SK-N-SH (cell line): Measurements from ENCODE around the gene SETX. TPM values are rescaled to one million over a fixed set of nuclear protein-coding genes. Genes with fewer than 3 reads are reported as not detected.

Source experiments
- CTCF ChIA-PET: fragments of 300-600, 350-600 bp; formaldehyde crosslinking; extraction: SDS; loops from one replicate; lab custom pipeline; 2021; lab: Yijun Ruan, JAX
- POLR2A ChIA-PET: fragments of 350-600 bp; sonication (Branson Sonifier 250); formaldehyde crosslinking; extraction: SDS; loops from one replicate; lab custom pipeline; 2020; ENCODE audit warnings: antibody characterized with exemption, inconsistent platforms; lab: Yijun Ruan, JAX
- DNase-seq: peaks from one replicate; pipeline ENCODE4 v3.0.0; 2012
- H2AFZ ChIP-seq: fragments of 200-600 bp; sonication (generic); 2 replicates; pipeline ENCODE4 v1.8.1; 2016; ENCODE audit warnings: antibody characterized with exemption, mild to moderate bottlenecking, low read depth
- H3F3A ChIP-seq: fragments of 200-600 bp; sonication (generic); replicated peaks from 2 replicates; pipeline ENCODE3; 2016; ENCODE audit warnings: antibody characterized with exemption, mild to moderate bottlenecking; ENCODE audit not compliant: insufficient read depth
- H3K27ac ChIP-seq, 2 experiments: fragments of 200-500 bp in 1 of 2; fragments of 200-600 bp in 1 of 2; sonication (Bioruptor generic) in 1 of 2; sonication (generic), shearing (Covaris generic) in 1 of 2; 2 replicates each; pipeline versions ENCODE4 v1.5.1 to v1.6.1; 2014 to 2016; ENCODE audit warnings: low read depth in 2 of 2, inconsistent platforms in 1 of 2, low read length in 1 of 2, mild to moderate bottlenecking in 1 of 2, mixed read lengths in 1 of 2
- H3K27me3 ChIP-seq: fragments of 200-600 bp; sonication (generic), shearing (Covaris generic); 2 replicates; pipeline ENCODE4 v1.6.1; 2016; ENCODE audit warnings: mixed run types; ENCODE audit not compliant: insufficient read depth
- H3K36me3 ChIP-seq, 2 experiments: fragments of 200-500 bp in 1 of 2; fragments of 200-600 bp in 1 of 2; sonication (Bioruptor generic) in 1 of 2; sonication (generic) in 1 of 2; replicated peaks in 1 of 2; 2 replicates each; pipeline versions ENCODE3 to v1.5.1; 2014 to 2016; ENCODE audit warnings: low read length in 1 of 2, mild to moderate bottlenecking in 1 of 2; ENCODE audit not compliant: insufficient read depth in 2 of 2, control insufficient read depth in 1 of 2
- H3K4me1 ChIP-seq, 2 experiments: fragments of 200-500 bp in 1 of 2; fragments of 200-600 bp in 1 of 2; sonication (Bioruptor generic) in 1 of 2; sonication (generic), shearing (Covaris generic) in 1 of 2; 2 replicates each; pipeline versions ENCODE4 v1.5.1 to v1.6.1; 2014 to 2016; ENCODE audit warnings: low read depth in 1 of 2, low read length in 1 of 2, mixed run types in 1 of 2; ENCODE audit not compliant: insufficient read depth in 2 of 2, control insufficient read depth in 1 of 2
- H3K4me2 ChIP-seq: fragments of 200-600 bp; sonication (generic), shearing (Covaris generic); 2 replicates; pipeline ENCODE4 v1.6.1; 2017; ENCODE audit warnings: mixed run types
- H3K4me3 ChIP-seq, 2 experiments: fragments of 200-500 bp in 1 of 2; fragments of 200-600 bp in 1 of 2; sonication (Bioruptor generic) in 1 of 2; sonication (generic), shearing (Covaris generic) in 1 of 2; 2 replicates each; pipeline versions ENCODE4 v1.5.1 to v1.8.1; 2014 to 2016; ENCODE audit warnings: low read depth in 2 of 2, inconsistent platforms in 1 of 2, low read length in 1 of 2, mild to moderate bottlenecking in 1 of 2, mixed read lengths in 1 of 2, moderate library complexity in 1 of 2
- H3K79me2 ChIP-seq: fragments of 200-600 bp; sonication (generic); 2 replicates; pipeline ENCODE4 v1.8.1; 2017; ENCODE audit warnings: mild to moderate bottlenecking; ENCODE audit not compliant: insufficient read depth
- H3K9ac ChIP-seq: fragments of 200-600 bp; sonication (generic); 2 replicates; pipeline ENCODE4 v1.6.1; 2017; ENCODE audit warnings: mixed run types
- H3K9me2 ChIP-seq: fragments of 200-600 bp; sonication (generic); 2 replicates; pipeline ENCODE4 v1.6.1; 2017; ENCODE audit warnings: mixed run types
- H3K9me3 ChIP-seq: fragments of 200-600 bp; sonication (generic); 2 replicates; pipeline ENCODE4 v1.6.1; 2017; ENCODE audit warnings: mixed run types, mild to moderate bottlenecking, moderate library complexity
- H4K20me1 ChIP-seq: fragments of 200-600 bp; sonication (generic); 2 replicates; pipeline ENCODE4 v1.6.1; 2017; ENCODE audit warnings: mild to moderate bottlenecking, mixed run types; ENCODE audit not compliant: insufficient read depth
- CHD2 ChIP-seq: fragments of 150-350 bp; IDR thresholded peaks from 2 replicates; pipeline ENCODE4 v1.6.1; 2018; ENCODE audit warnings: low read length; ENCODE audit not compliant: partially characterized antibody
- EP300 ChIP-seq, 2 experiments: IDR thresholded peaks; 2 replicates each; pipeline versions ENCODE4 v1.4.0 to v1.6.1; 2012; ENCODE audit warnings: borderline replicate concordance in 1 of 2, low read depth in 1 of 2, low read length in 1 of 2
- EZH2phosphoT487 ChIP-seq: fragments of 200-600 bp; sonication (generic); IDR thresholded peaks from 2 replicates; pipeline ENCODE4 v1.6.1; 2017; ENCODE audit warnings: low read depth, mixed run types, mild to moderate bottlenecking, antibody characterized with exemption, moderate library complexity, borderline replicate concordance
- FOSL2 ChIP-seq: IDR thresholded peaks from 2 replicates; pipeline ENCODE4 v1.4.0; 2012; ENCODE audit warnings: low read depth, mild to moderate bottlenecking, moderate library complexity, borderline replicate concordance
- FOXJ3 ChIP-seq: sonication (generic); formaldehyde crosslinking; IDR thresholded peaks from 2 replicates; pipeline ENCODE4 v1.5.1; 2020; ENCODE audit warnings: mild to moderate bottlenecking, missing genetic modification reagents
- GABPA ChIP-seq: IDR thresholded peaks from 2 replicates; pipeline ENCODE4 v1.4.0; 2012; ENCODE audit warnings: low read depth, mild to moderate bottlenecking
- MEF2A ChIP-seq: IDR thresholded peaks from 2 replicates; pipeline ENCODE4 v1.4.0; 2012; ENCODE audit warnings: low read depth, borderline replicate concordance
- MXI1 ChIP-seq: IDR thresholded peaks from 2 replicates; pipeline ENCODE4 v1.6.1; 2012; ENCODE audit warnings: mild to moderate bottlenecking, low read depth, low read length, improper control_type of control experiment
- NFIC ChIP-seq: IDR thresholded peaks from 2 replicates; pipeline ENCODE4 v1.4.0; 2012; ENCODE audit warnings: borderline replicate concordance
- NRF1 ChIP-seq: IDR thresholded peaks from 2 replicates; pipeline ENCODE4 v1.6.1; 2012; ENCODE audit warnings: low read depth, mild to moderate bottlenecking, low read length
- POLR2AphosphoS5 ChIP-seq: IDR thresholded peaks from 2 replicates; pipeline ENCODE4 v1.6.1; 2012; ENCODE audit warnings: low read depth, low read length
- SMC3 ChIP-seq: IDR thresholded peaks from 2 replicates; pipeline ENCODE4 v1.6.1; 2012; ENCODE audit warnings: low read depth, low read length, improper control_type of control experiment
- TCF12 ChIP-seq: IDR thresholded peaks from 2 replicates; pipeline ENCODE4 v1.4.0; 2012
- YY1 ChIP-seq: IDR thresholded peaks from 2 replicates; pipeline ENCODE4 v1.4.0; 2012; ENCODE audit warnings: low read depth, mild to moderate bottlenecking
- WGBS: methylation state at CpG from one replicate; pipeline ENCODE4 v1.1.6; 2017; ENCODE audit warnings: low lambda C conversion rate; 5-methylcytosine and 5-hydroxymethylcytosine counted together
- polyA plus RNA-seq, 3 experiments: library from polyadenylated mRNA; depleted of rRNA; stranded (reverse); fragments of >200 nt; gene quantifications; 2 replicates each; pipeline ENCODE4 v1.2.3, GENCODE V29; 2012
- TF ChIP-seq, protein P1 (sequence below): IDR thresholded peaks from 2 replicates; pipeline ENCODE4 v1.4.0; 2012; ENCODE audit warnings: low read depth
- TF ChIP-seq, protein P2 (sequence below): fragments of 150-350 bp; IDR thresholded peaks from 2 replicates; pipeline ENCODE4 v1.6.1; 2016; ENCODE audit warnings: mild to moderate bottlenecking, low read depth, low read length
- TF ChIP-seq, protein P3 (sequence below): IDR thresholded peaks from 2 replicates; pipeline ENCODE4; 2012
- TF ChIP-seq, protein P4 (sequence below): IDR thresholded peaks from 2 replicates; pipeline ENCODE4 v1.6.1; 2012; ENCODE audit warnings: mild to moderate bottlenecking, low read depth, low read length, moderate library complexity

The SETX gene
- polyA plus RNA-seq, 1 of the 3 experiments (the other 2 are of a cell fraction), result 12.3 TPM

DNA sequence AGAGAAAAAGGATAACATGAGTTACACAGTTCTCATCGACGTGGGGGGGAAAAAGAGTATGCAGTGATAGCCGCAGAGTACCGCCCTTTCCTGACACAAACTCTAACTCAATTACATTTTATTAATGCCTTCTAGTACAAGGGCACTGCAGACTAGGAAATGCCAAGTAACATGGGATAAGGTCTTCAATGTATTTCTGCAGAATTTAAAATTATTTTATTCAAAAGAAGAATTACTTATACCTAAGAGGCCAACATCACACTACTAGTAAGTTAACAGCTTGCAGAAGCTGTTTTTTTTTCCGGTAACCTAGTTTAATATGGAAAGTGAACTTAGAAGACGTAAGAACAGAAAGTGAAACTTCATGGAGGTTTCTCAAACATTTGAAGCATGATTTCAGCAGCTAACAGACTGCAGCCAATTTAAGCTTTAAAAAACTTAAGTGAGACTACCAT is 3.9 kb downstream of the SETX start:
- Histone ChIP-seq H3K4me1 (peaks cover 12 to 17% of the 10 kb centered on the region in 2 experiments), H3K9me2 (no peaks in the 10 kb centered on the region), H3K4me3 (no peak overlapping the region; a peak in 1 of 4 replicates), H4K20me1 (peaks cover 6% of the 10 kb centered on the region; the same call in 1 of the 2 replicates), H3K4me2 (peak overlapping the region; percentile 48; the same call in 1 of the 2 replicates), H3K36me3 (peaks cover 51 to 74% of the 10 kb centered on the region in 2 experiments), H3K9me3 (no peaks in the 10 kb centered on the region), H3K27me3 (no peaks in the 10 kb centered on the region), H2AFZ (no peak overlapping the region), H3K79me2 (peaks cover 80% of the 10 kb centered on the region), H3F3A (peaks cover 3% of the 10 kb centered on the region)
- POLR2A ChIA-PET, result no interaction called here
- DNase-seq, result no peak
- CTCF ChIA-PET, result interaction anchor here (1.3 to 2.0 kb wide), 2 partner anchors 89 to 224 kb away, joined by 3 to 5 read pairs; no protein-coding TSS in a partner anchor
- no peak for TF ChIP-seq NFIC
- TF ChIP-seq MXI1, result no peak
- no peak for TF ChIP-seq EP300 (IDR thresholded peaks at IDR 0.05; ENCODE audit: borderline replicate concordance in 1 of 2, low read depth in 1 of 2, low read length in 1 of 2)
- TF ChIP-seq, protein P1, sequence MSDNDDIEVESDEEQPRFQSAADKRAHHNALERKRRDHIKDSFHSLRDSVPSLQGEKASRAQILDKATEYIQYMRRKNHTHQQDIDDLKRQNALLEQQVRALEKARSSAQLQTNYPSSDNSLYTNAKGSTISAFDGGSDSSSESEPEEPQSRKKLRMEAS, result no peak
- TF ChIP-seq GABPA, result no peak
- TF ChIP-seq NRF1, result no peak
- TF ChIP-seq, protein P2, sequence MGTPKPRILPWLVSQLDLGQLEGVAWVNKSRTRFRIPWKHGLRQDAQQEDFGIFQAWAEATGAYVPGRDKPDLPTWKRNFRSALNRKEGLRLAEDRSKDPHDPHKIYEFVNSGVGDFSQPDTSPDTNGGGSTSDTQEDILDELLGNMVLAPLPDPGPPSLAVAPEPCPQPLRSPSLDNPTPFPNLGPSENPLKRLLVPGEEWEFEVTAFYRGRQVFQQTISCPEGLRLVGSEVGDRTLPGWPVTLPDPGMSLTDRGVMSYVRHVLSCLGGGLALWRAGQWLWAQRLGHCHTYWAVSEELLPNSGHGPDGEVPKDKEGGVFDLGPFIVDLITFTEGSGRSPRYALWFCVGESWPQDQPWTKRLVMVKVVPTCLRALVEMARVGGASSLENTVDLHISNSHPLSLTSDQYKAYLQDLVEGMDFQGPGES, result no peak
- TF ChIP-seq EZH2phosphoT487, result no peak
- TF ChIP-seq, protein P3, sequence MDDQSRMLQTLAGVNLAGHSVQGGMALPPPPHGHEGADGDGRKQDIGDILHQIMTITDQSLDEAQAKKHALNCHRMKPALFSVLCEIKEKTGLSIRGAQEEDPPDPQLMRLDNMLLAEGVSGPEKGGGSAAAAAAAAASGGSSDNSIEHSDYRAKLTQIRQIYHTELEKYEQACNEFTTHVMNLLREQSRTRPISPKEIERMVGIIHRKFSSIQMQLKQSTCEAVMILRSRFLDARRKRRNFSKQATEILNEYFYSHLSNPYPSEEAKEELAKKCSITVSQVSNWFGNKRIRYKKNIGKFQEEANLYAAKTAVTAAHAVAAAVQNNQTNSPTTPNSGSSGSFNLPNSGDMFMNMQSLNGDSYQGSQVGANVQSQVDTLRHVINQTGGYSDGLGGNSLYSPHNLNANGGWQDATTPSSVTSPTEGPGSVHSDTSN, result no peak
- TF ChIP-seq, all 33 proteins: peak for 0
- Histone ChIP-seq H3K9ac (no peak overlapping the region), H3K27ac (peak overlapping the region in 1 of 2 experiments; percentile 13; a peak in 1 of 4 replicates)
- 69% methylated on average over 6 of the region's 6 CpGs for WGBS

DNA sequence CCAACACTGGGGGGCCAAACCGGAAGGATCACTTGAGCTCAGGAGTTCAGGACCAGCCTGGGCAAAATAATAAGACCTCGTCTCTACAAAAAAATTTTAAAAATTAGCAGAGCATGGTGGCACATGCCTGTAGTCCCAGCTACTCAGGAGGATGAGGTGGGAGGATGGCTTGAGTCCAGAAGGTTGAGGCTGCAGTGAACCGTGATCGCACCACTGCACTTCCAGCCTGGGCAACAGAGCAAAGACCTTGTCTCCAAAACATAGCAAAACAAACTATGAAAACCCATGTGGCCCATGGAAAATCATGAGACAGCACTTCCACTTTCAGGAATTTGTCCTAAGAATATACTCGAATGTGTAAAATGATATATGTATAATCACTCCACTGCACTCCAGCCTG is 6.1 kb downstream of the SETX start:
- CTCF ChIA-PET, result no interaction called here
- Histone ChIP-seq H3K79me2 (peaks cover 78% of the 10 kb centered on the region), H3K36me3 (peaks cover 66 to 95% of the 10 kb centered on the region in 2 experiments)
- TF ChIP-seq, protein P3, result no peak
- no peak for TF ChIP-seq TCF12
- no peak for TF ChIP-seq FOXJ3 (CRISPR knock-in tag)
- TF ChIP-seq YY1, result no peak
- TF ChIP-seq SMC3, result no peak
- TF ChIP-seq NRF1, result no peak
- TF ChIP-seq, protein P1, result no peak
- no peak for TF ChIP-seq FOSL2
- no peak for TF ChIP-seq CHD2
- TF ChIP-seq, protein P2, result no peak
- TF ChIP-seq, protein P4, sequence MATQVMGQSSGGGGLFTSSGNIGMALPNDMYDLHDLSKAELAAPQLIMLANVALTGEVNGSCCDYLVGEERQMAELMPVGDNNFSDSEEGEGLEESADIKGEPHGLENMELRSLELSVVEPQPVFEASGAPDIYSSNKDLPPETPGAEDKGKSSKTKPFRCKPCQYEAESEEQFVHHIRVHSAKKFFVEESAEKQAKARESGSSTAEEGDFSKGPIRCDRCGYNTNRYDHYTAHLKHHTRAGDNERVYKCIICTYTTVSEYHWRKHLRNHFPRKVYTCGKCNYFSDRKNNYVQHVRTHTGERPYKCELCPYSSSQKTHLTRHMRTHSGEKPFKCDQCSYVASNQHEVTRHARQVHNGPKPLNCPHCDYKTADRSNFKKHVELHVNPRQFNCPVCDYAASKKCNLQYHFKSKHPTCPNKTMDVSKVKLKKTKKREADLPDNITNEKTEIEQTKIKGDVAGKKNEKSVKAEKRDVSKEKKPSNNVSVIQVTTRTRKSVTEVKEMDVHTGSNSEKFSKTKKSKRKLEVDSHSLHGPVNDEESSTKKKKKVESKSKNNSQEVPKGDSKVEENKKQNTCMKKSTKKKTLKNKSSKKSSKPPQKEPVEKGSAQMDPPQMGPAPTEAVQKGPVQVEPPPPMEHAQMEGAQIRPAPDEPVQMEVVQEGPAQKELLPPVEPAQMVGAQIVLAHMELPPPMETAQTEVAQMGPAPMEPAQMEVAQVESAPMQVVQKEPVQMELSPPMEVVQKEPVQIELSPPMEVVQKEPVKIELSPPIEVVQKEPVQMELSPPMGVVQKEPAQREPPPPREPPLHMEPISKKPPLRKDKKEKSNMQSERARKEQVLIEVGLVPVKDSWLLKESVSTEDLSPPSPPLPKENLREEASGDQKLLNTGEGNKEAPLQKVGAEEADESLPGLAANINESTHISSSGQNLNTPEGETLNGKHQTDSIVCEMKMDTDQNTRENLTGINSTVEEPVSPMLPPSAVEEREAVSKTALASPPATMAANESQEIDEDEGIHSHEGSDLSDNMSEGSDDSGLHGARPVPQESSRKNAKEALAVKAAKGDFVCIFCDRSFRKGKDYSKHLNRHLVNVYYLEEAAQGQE, result no peak
- TF ChIP-seq POLR2AphosphoS5, result no peak
- TF ChIP-seq MEF2A, result no peak

More for the DNA sequence above, 6.1 kb downstream of the SETX start:
- no peak overlapping the region for H3K4me3 ChIP-seq
- no peak overlapping the region for H3K4me2 ChIP-seq
- no peak overlapping the region for H3K9ac ChIP-seq
- no peaks in the 10 kb centered on the region for H3K27me3 ChIP-seq
- H3F3A ChIP-seq, result no peaks in the 10 kb centered on the region
- H2AFZ ChIP-seq, result no peak overlapping the region
- WGBS, result 66% methylated on average over 5 of the region's 5 CpGs
- peaks cover 6% of the 10 kb centered on the region; the same call in 1 of the 2 replicates for H4K20me1 ChIP-seq
- no peak for DNase-seq
- H3K9me2 ChIP-seq, result no peaks in the 10 kb centered on the region
- POLR2A ChIA-PET, result no interaction called here
- peaks cover 9 to 17% of the 10 kb centered on the region in 2 experiments for H3K4me1 ChIP-seq
- no peak overlapping the region for H3K27ac ChIP-seq
- H3K9me3 ChIP-seq, result no peaks in the 10 kb centered on the region
